Activated naive CD8-positive, alpha-beta T cell (primary cell): ENCODE data around the gene BRK1.
"Not testable (repeated sequence)": the region's sequence is repeated elsewhere in the genome, so short reads cannot be mapped to it uniquely, and the experiment has no call there.

Experiments used
- H3K27ac Mint-ChIP-seq: one replicate; pipeline ENCODE4 v1.8.0; 2021; ENCODE audit warnings: mixed read lengths
- H3K27me3 Mint-ChIP-seq: one replicate; pipeline ENCODE4 v1.8.0; 2021; ENCODE audit warnings: mixed read lengths
- H3K36me3 Mint-ChIP-seq: one replicate; pipeline ENCODE4 v1.8.0; 2021; ENCODE audit warnings: mixed read lengths
- H3K4me1 Mint-ChIP-seq: one replicate; pipeline ENCODE4 v1.8.0; 2021; ENCODE audit warnings: low read depth, mixed read lengths
- H3K4me3 Mint-ChIP-seq: one replicate; pipeline ENCODE4 v1.8.0; 2021; ENCODE audit warnings: mild to moderate bottlenecking, mixed read lengths
- H3K9me3 Mint-ChIP-seq: one replicate; pipeline ENCODE4 v1.8.0; 2021; ENCODE audit warnings: low read depth, mixed read lengths

Gene BRK1

GRCh38 chr3:10115326-10116137 is at the start of gene BRK1:
BRK1 (plus strand) TSS chr3:10115675; CDS start chr3:10115702, 27 bp downstream.
- Mint-ChIP-seq H3K4me3 (peak within 1 kb of the TSS; percentile 100), H3K9me3 (no peaks in the 10 kb centered on the region), H3K27me3 (no peaks in the 10 kb centered on the region), H3K36me3 (no peaks in the 10 kb centered on the region), H3K4me1 (peaks cover 38% of the 10 kb centered on the region), H3K27ac (peak within 1 kb of the TSS; percentile 99)

- not testable (repeated sequence) for H3K4me1 Mint-ChIP-seq, H3K27ac Mint-ChIP-seq, H3K9me3 Mint-ChIP-seq, H3K4me3 Mint-ChIP-seq, H3K27me3 Mint-ChIP-seq
- H3K36me3 Mint-ChIP-seq, result peaks cover 22% of the 10 kb centered on the region
Observed at GRCh38 chr3:10070077-10070476, 45.4 kb upstream of the BRK1 start.

GRCh38 chr3:10074666-10075065 is 40.8 kb upstream of the BRK1 start:
- no peak overlapping the region for H3K4me3 Mint-ChIP-seq
- H3K4me1 Mint-ChIP-seq, result no peaks in the 10 kb centered on the region
- H3K36me3 Mint-ChIP-seq, result peaks cover 6% of the 10 kb centered on the region
- no peaks in the 10 kb centered on the region for H3K9me3 Mint-ChIP-seq
- no peak overlapping the region for H3K27ac Mint-ChIP-seq
- H3K27me3 Mint-ChIP-seq, result no peaks in the 10 kb centered on the region

GRCh38 chr3:10081871-10082270 is 33.6 kb upstream of the BRK1 start:
- no peak overlapping the region for H3K27ac Mint-ChIP-seq
- peaks cover 19% of the 10 kb centered on the region for H3K36me3 Mint-ChIP-seq
- no peaks in the 10 kb centered on the region for H3K4me1 Mint-ChIP-seq

GRCh38 chr3:10085738-10086137 is 29.7 kb upstream of the BRK1 start:
- peaks cover 29% of the 10 kb centered on the region for H3K36me3 Mint-ChIP-seq
- H3K9me3 Mint-ChIP-seq, result no peaks in the 10 kb centered on the region
- no peaks in the 10 kb centered on the region for H3K4me1 Mint-ChIP-seq
- no peak overlapping the region for H3K4me3 Mint-ChIP-seq
- H3K27ac Mint-ChIP-seq, result no peak overlapping the region
- no peaks in the 10 kb centered on the region for H3K27me3 Mint-ChIP-seq

More at GRCh38 chr3:10081871-10082270, 33.6 kb upstream of the BRK1 start:
- Mint-ChIP-seq H3K27me3 (no peaks in the 10 kb centered on the region), H3K4me3 (no peak overlapping the region), H3K9me3 (no peaks in the 10 kb centered on the region)

GRCh38 chr3:10088256-10088655 is 27.2 kb upstream of the BRK1 start:
- Mint-ChIP-seq H3K27me3 (no peaks in the 10 kb centered on the region), H3K4me3 (no peak overlapping the region), H3K27ac (no peak overlapping the region), H3K36me3 (peaks cover 26% of the 10 kb centered on the region), H3K9me3 (no peaks in the 10 kb centered on the region), H3K4me1 (no peaks in the 10 kb centered on the region)

GRCh38 chr3:10090179-10090578 is 25.3 kb upstream of the BRK1 start:
- no peak overlapping the region for H3K4me3 Mint-ChIP-seq
- no peak overlapping the region for H3K27ac Mint-ChIP-seq
- peaks cover 21% of the 10 kb centered on the region for H3K36me3 Mint-ChIP-seq
- no peaks in the 10 kb centered on the region for H3K9me3 Mint-ChIP-seq
- H3K4me1 Mint-ChIP-seq, result no peaks in the 10 kb centered on the region
- no peaks in the 10 kb centered on the region for H3K27me3 Mint-ChIP-seq

GRCh38 chr3:10090774-10091173 is 24.7 kb upstream of the BRK1 start:
- not testable (repeated sequence) for H3K4me1 Mint-ChIP-seq, H3K9me3 Mint-ChIP-seq, H3K27ac Mint-ChIP-seq, H3K4me3 Mint-ChIP-seq, H3K27me3 Mint-ChIP-seq
- peaks cover 21% of the 10 kb centered on the region for H3K36me3 Mint-ChIP-seq

- peaks cover 19% of the 10 kb centered on the region for H3K36me3 Mint-ChIP-seq
- H3K27me3 Mint-ChIP-seq, H3K4me1 Mint-ChIP-seq, H3K9me3 Mint-ChIP-seq, H3K27ac Mint-ChIP-seq, H3K4me3 Mint-ChIP-seq: not testable (repeated sequence)
Observed at GRCh38 chr3:10091387-10091786, 24.1 kb upstream of the BRK1 start.

GRCh38 chr3:10093678-10094077 is 21.8 kb upstream of the BRK1 start:
- Mint-ChIP-seq H3K36me3 (peaks cover 16% of the 10 kb centered on the region), H3K27ac (no peak overlapping the region), H3K4me1 (no peaks in the 10 kb centered on the region), H3K4me3 (no peak overlapping the region), H3K27me3 (no peaks in the 10 kb centered on the region), H3K9me3 (no peaks in the 10 kb centered on the region)

- Mint-ChIP-seq H3K9me3 (no peaks in the 10 kb centered on the region), H3K4me3 (no peak overlapping the region), H3K4me1 (no peaks in the 10 kb centered on the region), H3K36me3 (peaks cover 10% of the 10 kb centered on the region), H3K27ac (no peak overlapping the region), H3K27me3 (no peaks in the 10 kb centered on the region)
Observed at GRCh38 chr3:10099041-10099440, 16.4 kb upstream of the BRK1 start.

- Mint-ChIP-seq H3K27ac (no peak overlapping the region), H3K4me1 (no peaks in the 10 kb centered on the region), H3K36me3 (peaks cover under 1% of the 10 kb centered on the region), H3K4me3 (no peak overlapping the region), H3K27me3 (no peaks in the 10 kb centered on the region), H3K9me3 (no peaks in the 10 kb centered on the region)
Observed at GRCh38 chr3:10106919-10107318, 8.6 kb upstream of the BRK1 start.

GRCh38 chr3:10108091-10108490 is 7.4 kb upstream of the BRK1 start, which contains the start of gene FANCD2OS:
FANCD2OS (minus strand) TSS chr3:10108255; CDS start chr3:10104774, 3,481 bp downstream.
- H3K27ac Mint-ChIP-seq, result no peak within 1 kb of the TSS
- H3K36me3 Mint-ChIP-seq, result no peaks in the 10 kb centered on the region
- H3K4me3 Mint-ChIP-seq, result no peak within 1 kb of the TSS

GRCh38 chr3:10116138-10116460 is 624 bp downstream of the BRK1 start:
- H3K4me3 Mint-ChIP-seq, result peak overlapping the region; percentile 100
- H3K9me3 Mint-ChIP-seq, result no peaks in the 10 kb centered on the region
- H3K27me3 Mint-ChIP-seq, result no peaks in the 10 kb centered on the region
- H3K4me1 Mint-ChIP-seq, result peaks cover 43% of the 10 kb centered on the region
- peak overlapping the region; percentile 99 for H3K27ac Mint-ChIP-seq
- H3K36me3 Mint-ChIP-seq, result no peaks in the 10 kb centered on the region

More at GRCh38 chr3:10108091-10108490, 7.4 kb upstream of the BRK1 start, which contains the start of gene FANCD2OS:
- H3K4me1 Mint-ChIP-seq, result no peaks in the 10 kb centered on the region
- H3K27me3 Mint-ChIP-seq, result no peaks in the 10 kb centered on the region
- H3K9me3 Mint-ChIP-seq, result no peaks in the 10 kb centered on the region

- peak overlapping the region; percentile 100 for H3K4me3 Mint-ChIP-seq
- H3K27ac Mint-ChIP-seq, result peak overlapping the region; percentile 99
- no peaks in the 10 kb centered on the region for H3K36me3 Mint-ChIP-seq
- no peaks in the 10 kb centered on the region for H3K27me3 Mint-ChIP-seq
- peaks cover 46% of the 10 kb centered on the region for H3K4me1 Mint-ChIP-seq
- H3K9me3 Mint-ChIP-seq, result no peaks in the 10 kb centered on the region
Observed at GRCh38 chr3:10116928-10117327, 1.5 kb downstream of the BRK1 start.

GRCh38 chr3:10119376-10119775 is 3.9 kb downstream of the BRK1 start:
- Mint-ChIP-seq H3K4me1 (peaks cover 54% of the 10 kb centered on the region), H3K27me3 (no peaks in the 10 kb centered on the region), H3K36me3 (no peaks in the 10 kb centered on the region), H3K4me3 (no peak overlapping the region), H3K27ac (no peak overlapping the region), H3K9me3 (no peaks in the 10 kb centered on the region)
